UCSD-AML1 (cell line): Measurements from ENCODE around the gene MYOF.

ENCODE experiments used
- DNase-seq: peaks from one replicate; lab custom pipeline; 2025; ENCODE audit not compliant: unreplicated experiment; lab: John Stamatoyannopoulos, UW

MYOF gene

DNA sequence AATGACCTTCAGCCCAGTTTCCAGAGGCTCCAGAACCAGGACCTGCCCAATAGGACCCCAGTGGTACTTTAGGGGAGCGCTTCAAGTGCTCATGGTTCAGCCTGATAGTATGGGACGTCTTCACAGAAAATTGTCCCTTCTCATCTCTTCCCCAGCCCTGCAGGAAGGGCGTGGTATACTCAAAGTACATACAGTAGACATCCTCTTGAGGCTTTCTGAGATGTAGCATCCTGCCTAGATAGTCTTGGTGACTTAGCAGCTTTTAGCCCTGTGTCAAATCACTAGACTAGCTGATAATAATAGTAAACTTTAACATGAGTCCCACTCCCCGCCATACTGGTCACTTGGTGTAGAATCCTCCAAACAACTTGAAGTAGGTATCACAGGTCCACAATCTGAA is 215.3 kb downstream of the MYOF start:
- no peak for DNase-seq

GRCh38 chr10:93261961-93262610 is 220.0 kb downstream of the MYOF start:
- DNase-seq, result no peak

GRCh38 chr10:93261089-93261488 is 221.0 kb downstream of the MYOF start:
- no peak for DNase-seq

DNA sequence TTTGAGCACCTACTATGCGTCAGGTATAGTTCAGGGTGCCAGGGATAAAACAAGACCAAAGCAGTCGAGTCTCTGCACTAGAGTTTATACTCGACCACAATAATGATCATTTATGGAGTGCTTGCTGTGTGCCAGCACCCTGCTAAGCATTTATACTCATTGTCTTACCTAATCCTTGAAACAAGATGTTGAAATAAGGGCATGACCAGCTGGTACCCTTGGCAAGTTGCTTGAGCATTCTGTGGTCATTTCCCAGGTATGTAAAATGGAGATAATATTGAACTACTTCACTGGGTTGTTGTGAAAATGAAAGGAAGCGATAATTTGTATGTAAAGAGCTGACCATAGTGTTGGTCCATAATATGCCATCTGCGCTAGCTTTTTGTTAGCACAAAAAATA is 223.0 kb downstream of the MYOF start:
- no peak for DNase-seq
